ENCODE results near the gene SMCO1.

The SMCO1 gene, protein sequence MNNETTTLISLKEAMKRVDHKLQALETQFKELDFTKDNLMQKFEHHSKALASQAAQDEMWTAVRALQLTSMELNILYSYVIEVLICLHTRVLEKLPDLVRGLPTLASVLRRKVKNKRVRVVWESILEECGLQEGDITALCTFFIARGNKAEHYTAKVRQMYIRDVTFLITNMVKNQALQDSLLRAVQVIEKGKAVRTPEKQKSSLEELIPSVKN

GRCh38 chr3:196514913-196515621 is at the start of gene SMCO1:
Gene SMCO1 (minus strand): TSS chr3:196515346. CDS start chr3:196515209, 137 bp downstream.
- DNase-seq (ENCODE audit: low read depth) = no peak
- no peak for TF ChIP-seq CTCF (conservative IDR thresholded peaks at IDR 0.05; ENCODE audit: low read depth, low read length)

GRCh38 chr3:196563721-196564225 is 48.6 kb upstream of the SMCO1 start:
- no peak for TF ChIP-seq CTCF (conservative IDR thresholded peaks at IDR 0.05; ENCODE audit: low read depth, low read length)
- DNase-seq (ENCODE audit: low read depth) = no peak
- H3K4me3 ChIP-seq (ENCODE audit: low read length) = no peak overlapping the region

More at GRCh38 chr3:196514913-196515621, at the start of gene SMCO1:
- no peak within 1 kb of the TSS for H3K4me3 ChIP-seq (ENCODE audit: low read length)

- no peak for DNase-seq (ENCODE audit: low read depth)
- H3K4me3 ChIP-seq (ENCODE audit: low read length) = no peak overlapping the region
- no peak for TF ChIP-seq CTCF (conservative IDR thresholded peaks at IDR 0.05; ENCODE audit: low read depth, low read length)
These were observed 44.7 kb upstream of the SMCO1 start for GRCh38 chr3:196559826-196560225.

DNA sequence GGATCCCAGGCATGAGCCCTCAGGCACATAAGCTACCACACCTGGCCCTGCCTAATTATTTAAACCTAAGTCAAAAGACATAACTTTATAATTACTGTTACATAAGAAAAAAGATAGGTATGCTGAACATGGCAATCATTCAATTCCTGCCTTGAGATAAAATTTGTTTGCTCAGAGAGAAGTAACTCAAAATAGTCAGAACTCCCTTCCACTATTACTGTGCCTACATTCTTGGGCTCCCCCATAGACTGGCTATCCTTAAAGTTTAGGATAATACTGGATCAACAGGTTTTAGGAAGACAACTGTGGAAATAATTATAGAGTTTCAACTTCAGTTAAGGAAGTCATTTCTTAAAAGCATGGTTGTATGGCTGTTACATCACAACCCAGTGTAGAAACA is 43.3 kb upstream of the SMCO1 start:
- no peak overlapping the region for H3K4me3 ChIP-seq (ENCODE audit: low read length)
- DNase-seq (ENCODE audit: low read depth) = no peak
- no peak for TF ChIP-seq CTCF (conservative IDR thresholded peaks at IDR 0.05; ENCODE audit: low read depth, low read length)

GRCh38 chr3:196557236-196557635 is 42.1 kb upstream of the SMCO1 start:
- no peak overlapping the region for H3K4me3 ChIP-seq (ENCODE audit: low read length)
- TF ChIP-seq CTCF (conservative IDR thresholded peaks at IDR 0.05; ENCODE audit: low read depth, low read length) = no peak
- DNase-seq (ENCODE audit: low read depth) = no peak

DNA sequence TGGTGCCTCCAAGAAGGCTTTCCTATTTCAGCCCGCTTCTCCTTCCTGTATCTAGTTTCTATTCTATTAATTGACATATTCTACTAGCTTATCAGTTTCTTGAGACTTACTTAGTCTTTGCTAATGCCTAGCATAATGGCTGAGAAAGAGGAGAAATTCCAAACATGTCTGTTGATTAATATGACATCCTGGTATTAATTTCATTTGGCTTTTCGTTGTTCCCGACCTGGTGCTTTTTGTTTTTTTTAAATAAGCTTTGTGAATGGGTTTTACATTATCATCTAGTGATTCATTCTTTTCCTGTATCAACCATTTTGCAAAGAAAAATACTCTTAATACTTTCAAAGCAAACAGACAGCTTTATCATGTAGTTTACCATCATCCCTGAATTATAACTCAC is 40.1 kb upstream of the SMCO1 start:
- H3K4me3 ChIP-seq (ENCODE audit: low read length) = no peak overlapping the region
- TF ChIP-seq CTCF (conservative IDR thresholded peaks at IDR 0.05; ENCODE audit: low read depth, low read length) = no peak
- no peak for DNase-seq (ENCODE audit: low read depth)

DNA sequence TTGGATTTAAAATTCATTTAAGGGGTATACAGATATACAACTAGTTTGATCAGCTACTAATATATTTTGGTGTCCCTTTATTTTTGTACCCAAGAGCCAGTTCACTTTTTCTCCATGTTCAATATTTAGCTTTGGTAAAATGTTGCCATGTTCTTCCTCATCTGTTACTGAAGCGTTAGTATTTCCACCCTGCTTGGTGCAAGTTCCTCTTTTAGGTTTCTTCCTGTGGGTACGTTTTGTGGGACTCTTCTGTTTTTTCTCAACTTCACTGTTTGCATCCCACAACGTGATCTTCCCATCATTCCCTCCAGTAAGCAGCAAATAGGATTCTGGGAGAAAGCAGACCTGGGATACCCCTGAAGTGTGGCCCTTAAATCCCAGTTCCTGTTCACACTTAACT is 39.1 kb upstream of the SMCO1 start:
- no peak overlapping the region for H3K4me3 ChIP-seq (ENCODE audit: low read length)
- no peak for TF ChIP-seq CTCF (conservative IDR thresholded peaks at IDR 0.05; ENCODE audit: low read depth, low read length)
- no peak for DNase-seq (ENCODE audit: low read depth)
